Activated CD8-positive, alpha-beta memory T cell treated with anti-CD3 and anti-CD28 coated beads for 48 hours (primary cell): ENCODE results near the gene FN3KRP.

ENCODE experiments used
- DNase-seq, 3 experiments: peaks; one replicate each; pipeline ENCODE4 v3.0.0-alpha.2; 2020; ENCODE audit warnings: low read depth in 2 of 3, low spot score in 2 of 3

The FN3KRP gene

DNA sequence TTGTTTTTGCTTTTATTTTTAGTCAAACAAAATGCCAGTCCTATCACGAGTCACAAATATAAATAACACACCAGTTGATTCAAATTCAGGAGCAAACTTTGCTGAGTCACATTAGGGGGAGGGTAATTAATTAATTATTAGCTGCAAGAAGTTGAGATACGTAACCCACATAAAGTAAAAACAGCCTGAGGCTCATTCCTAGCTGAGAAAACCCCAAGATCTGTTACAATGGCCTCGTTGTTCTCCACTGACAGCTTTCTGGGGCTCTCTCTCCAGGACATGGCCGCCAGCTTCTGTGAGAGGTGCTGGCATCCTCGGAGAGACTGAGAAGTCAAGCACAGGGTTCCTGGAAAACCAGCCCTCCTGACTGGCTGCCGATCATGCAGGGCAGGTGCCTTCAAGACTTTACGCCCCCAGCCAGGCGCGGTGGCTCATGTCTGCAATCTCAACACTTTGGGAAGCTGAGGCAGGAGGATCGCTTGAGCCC is 29.1 kb upstream of the FN3KRP start:
- DNase-seq, result no peak

- DNase-seq, result no peak
Measured at GRCh38 chr17:82687871-82688270, 28.6 kb upstream of the FN3KRP start.

- no peak for DNase-seq
Measured at GRCh38 chr17:82689077-82689476, 27.4 kb upstream of the FN3KRP start.

- no peak for DNase-seq
Measured at GRCh38 chr17:82690786-82691489, 25.6 kb upstream of the FN3KRP start.

- no peak for DNase-seq
Measured at GRCh38 chr17:82691714-82692113, 24.8 kb upstream of the FN3KRP start.

DNA sequence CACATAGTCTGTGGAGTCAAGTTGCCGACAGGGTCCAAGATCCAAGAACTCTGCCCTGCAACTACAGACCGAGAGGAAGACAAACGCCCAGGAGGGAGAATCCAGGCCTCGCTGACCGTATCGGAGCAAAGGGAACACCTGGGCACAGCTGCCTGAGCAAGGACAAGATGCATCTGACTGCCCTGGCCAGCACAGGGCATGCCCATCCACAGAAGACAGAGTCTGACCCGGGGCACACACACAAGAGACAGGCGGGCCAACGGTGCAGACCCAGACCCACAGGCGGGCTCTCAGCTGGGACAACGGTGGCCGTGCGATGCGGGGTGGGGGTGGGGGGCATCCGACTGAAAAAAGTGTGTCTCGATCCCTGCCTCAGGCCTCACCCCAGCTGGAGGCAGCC is 24.2 kb upstream of the FN3KRP start:
- no peak for DNase-seq

- DNase-seq, result no peak
Measured at GRCh38 chr17:82693168-82693867, 23.2 kb upstream of the FN3KRP start.

DNA sequence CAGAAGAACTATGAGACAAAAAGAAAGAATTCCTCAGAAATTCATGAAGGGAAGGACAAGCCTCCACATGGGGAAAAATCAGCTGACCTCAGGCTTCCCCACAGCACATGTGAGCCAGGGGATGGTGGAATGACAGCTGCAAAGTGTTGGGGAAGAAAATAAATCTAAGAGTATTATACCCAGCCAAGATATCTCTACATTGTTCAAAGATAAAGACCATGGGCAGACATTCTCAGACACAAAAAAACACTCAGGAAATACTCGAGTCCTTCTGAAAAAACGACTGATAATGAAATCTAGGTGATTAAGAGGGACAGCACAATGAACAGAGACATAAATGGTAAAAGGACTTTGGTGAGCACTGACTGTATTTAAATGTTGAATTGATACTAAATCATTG is 21.9 kb upstream of the FN3KRP start:
- no peak for DNase-seq

DNA sequence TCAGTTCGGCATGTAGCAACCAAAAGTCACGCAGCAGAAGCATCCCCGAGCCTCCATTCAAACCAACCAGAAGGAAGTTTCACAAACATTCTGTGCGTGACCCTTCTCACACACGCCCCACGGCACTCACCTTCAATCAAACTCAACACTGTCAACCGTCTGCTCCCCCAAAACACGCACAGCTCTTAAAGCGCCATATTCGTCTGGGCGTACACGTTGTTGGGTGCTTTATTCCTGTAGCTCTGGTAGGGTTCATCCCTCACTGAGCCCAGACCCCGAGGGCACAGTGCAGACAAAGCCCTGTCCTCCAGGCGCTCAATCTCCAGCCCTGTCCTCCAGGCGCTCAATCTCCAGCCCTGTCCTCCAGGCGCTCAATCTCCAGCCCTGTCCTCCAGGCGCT is 20.2 kb upstream of the FN3KRP start:
- no peak for DNase-seq

DNA sequence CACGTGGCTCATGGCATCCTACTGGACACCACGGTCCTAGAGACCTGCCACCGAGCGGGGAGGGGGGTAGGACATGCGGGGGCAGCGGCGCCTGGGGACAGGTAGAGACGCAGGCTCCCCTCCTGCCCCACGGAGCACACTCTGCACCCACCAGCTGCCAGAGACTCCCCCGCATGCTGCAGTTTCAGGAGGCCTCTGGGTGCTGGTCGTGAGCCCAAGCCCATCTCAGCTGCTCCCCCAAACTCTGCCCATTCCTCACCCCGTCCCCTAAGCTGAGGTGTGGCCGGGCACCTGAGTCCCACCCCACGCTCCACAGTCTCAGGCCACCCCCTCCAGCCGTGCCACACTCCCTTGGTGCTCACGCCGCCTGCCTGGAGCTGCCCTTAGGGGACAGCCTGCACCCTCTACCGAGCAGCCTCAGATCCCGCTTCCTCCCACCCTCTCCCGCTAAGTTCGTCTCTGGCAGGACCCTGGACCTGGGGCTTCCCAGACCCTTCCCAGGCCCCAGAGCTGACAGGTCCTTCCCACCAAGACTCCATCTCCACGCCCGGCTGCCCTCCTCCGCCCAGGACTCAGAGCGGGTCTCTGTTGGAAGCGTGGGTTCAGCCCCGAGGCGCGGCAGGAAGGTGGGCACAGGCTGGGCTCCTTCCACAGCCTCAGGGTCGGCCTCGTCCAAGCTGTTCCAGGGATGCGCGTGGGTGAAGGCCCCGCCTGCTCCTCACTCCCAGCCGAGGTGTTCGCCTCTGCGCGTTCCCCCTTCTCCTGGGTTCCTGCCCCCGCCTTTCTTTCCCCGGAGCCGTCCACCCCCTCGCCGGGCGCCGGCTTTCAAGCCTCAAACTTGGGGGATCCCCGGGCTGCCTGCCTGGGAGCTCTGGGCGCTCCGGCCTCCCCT is 19.3 kb upstream of the FN3KRP start:
- DNase-seq, result no peak

DNA sequence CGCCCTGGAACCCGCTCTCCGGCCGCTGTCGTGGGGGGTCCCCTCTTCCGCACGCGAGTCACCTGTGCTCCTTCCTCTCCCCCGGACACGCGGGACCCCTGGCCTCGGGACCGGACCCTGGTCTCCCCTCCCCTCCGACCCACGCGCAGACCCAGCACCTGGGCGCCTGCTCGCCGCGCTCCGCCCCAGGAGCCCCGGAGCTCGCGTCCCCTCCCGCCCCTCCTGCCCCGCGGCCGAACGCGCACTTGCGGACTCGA is 18.8 kb upstream of the FN3KRP start:
- DNase-seq, result no peak

DNA sequence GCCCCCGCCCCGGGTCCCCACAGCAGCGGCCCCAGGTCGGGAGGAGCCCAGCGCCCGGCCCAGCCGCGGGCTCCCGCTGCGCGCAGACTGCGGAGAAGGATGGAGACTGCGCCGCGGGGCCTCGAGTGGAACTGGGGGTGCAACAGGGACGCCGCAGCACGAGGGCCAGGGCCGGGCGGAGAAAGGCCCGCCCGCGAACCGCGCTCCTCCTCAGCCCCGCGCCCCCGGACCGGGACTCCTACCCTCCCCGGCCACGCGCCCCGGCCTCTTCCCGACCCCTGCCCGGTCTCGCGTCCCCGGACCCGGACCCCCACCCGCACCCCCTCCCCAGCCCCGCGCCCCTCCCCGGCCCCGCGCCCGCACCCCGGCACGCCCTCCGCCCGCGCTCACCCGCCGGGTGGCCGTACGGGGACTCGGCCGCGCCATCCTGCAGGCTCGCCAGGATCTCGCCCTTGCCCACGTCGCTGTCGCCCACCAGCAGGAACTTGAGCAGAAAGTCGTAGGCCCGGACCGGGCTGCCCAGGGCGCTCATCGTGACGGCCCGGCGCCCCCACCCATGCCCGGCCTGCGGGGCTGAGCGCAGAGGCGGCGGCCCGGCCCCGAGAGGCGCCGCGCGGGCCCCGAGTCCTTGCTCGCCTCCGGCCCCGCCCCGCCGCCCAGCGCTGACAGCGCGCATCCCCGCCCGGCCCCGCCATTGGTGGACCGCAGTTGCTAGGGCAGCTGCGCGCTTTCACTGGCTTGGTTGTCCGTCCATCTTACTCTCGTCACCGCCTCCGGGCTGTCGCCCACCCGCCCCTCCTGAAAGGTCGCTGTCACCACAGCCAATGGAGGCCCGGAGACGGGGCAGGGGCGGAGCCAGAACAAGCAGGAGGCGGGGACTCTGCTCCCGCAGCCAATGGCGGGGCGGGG is 18.2 kb upstream of the FN3KRP start, which contains the start of gene RAB40B:
RAB40B (minus strand) TSS at position 634 of the 909 bp plus-strand sequence; CDS start at position 532, 102 bp downstream.
- DNase-seq, result peak; percentile 90 to 96 (median 92)

GRCh38 chr17:82698974-82699442 is 17.5 kb upstream of the FN3KRP start:
- no peak for DNase-seq

DNA sequence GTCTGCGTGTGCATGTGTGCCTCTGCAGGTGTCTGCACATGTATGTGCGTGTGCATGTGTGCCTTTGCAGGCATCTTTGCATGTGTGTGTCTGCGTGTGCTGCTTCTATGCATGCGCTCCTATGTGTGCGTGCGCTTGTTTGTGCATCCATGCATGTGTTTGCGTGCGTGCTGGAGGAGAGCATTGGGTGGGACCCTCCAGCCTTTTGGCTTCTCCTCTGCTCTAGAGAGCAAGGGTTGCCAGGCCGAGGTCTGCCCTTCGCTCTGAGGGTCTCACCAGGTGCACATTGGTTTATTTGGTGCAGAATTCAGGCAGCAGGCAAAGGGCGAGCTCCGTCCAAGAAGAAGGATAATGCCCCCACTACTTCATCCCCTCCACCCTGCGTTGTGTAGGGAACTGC is 17.0 kb upstream of the FN3KRP start:
- no peak for DNase-seq

DNA sequence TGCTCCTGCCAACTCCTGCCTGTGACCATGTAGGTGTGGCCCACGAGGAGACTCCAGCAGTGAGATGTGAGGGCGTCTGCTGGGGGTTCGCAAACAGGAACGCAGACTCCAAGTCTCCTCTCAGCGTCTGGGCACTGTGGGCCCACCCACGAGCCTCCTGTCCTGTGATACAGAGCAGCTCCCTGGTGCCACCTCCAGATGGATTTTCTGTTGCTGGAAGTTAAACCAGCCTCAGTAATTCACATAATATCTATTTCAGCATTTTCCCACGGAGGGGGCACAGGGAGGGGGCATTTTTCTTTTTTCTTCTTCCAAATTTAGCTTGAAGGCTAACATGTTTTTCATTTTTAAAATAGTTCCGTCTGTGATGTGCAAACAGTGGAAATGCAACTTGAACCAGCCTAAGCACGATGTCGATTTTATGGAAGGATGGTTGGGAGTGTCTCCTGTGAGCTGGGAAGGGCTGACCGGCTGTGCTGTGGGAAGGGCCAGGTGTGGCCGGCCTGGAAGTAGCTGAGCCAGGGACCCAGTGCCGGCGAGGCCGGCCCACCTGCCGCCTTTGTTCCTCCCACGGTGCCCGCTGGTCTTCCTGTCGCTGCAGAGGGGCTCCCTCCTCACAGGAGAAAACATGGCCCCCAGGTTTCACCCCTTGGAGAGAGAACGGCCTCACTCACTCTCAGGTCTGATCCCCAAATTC is 14.1 kb upstream of the FN3KRP start:
- no peak for DNase-seq

DNA sequence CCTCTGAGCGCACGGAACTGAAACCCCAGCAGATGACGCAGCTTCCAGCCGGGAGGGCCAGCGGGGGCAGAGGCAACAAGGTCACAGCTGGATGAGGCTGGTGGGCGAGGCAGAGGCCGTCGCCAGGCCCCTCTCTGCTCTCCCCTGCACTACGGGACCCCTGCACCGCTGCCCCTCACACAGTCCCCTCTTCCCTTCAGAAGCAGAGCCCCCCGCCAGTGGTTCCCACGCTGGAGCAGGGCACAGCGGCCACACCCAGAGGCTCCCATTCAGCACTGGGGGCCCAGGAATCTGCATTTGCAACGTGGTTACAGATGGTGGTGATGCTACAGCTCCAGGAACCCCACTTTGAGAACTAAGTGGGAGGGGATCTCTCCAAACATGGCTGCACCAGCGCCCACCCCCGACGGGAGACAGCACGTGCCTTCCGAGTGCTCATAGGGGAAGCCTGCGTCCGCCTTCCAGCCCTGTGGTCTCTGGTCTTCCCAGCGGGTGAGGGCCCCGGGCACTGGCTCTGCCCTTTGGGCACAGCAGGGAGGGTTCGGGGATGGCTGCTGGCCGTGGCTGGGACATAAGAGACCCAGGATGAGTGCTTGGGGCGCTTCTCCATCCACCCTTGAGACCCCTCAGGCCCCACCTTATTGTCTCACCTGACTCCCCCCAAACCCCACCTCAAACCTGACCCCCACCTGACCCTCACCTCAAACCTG is 13.3 kb upstream of the FN3KRP start:
- no peak for DNase-seq

DNA sequence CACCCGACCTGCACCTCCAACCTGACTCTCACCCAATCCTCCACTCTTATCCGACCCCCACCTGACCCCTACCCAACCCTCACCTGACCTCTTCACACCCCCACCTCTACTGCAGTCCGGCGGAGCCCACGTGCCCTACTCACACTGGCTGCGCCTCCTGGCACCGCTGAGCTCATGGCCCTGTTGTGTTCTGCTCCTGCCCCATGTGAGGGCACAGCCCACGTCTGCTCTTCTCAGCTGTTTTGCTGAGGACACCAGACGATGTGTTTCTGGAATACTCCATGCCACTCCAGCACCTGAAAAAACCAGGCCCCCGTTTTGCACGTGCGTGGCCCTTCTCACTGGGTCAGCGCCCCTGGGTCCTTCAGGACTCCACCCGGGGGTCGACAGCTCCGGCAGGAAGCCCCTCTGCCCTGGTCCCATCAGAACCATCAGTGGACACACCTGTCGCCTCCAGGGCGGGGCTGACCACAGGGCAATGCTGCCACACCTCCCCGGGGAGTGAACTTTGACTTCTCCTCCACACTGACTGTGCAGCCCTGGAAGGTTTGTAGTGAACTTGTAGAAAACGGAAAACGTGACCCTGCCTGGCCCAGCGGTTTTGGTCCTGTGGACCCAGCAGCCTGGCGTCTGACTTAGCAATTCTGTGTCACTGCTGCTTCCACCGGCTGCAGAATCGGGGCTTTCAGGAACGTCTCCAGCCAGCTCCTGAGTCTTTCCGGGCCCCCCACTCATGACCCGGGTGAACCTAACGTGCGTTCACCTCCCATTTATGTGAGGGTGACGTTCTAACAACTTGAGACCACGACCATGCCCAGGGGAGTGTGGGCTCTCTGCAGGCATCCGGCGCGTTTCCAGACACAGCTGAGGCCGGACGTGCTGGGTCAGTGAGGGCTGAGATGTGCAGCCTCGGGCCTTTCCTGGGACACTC is 12.3 kb upstream of the FN3KRP start:
- no peak for DNase-seq

DNA sequence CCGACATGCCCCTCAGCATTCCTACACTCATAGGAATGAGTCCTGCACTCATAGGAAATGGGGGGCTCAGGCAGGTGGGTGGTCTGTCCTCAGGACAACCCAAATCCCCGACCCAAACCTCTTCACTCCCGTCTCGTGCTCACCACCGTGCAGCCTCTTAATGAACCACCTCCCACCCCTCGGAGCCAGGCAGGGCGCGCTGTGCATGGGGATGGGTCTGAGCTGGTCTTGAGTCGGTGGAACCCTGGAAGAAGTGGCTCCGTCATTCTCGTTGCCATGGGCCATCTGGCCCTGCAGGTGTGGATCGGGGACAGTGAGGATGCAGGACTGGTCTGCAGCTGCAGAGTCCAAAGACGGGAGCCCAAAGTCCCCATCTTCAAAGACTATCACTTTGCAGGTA is 11.6 kb upstream of the FN3KRP start:
- no peak for DNase-seq
